ENCODE results near the gene NAA25. TPM values are rescaled to one million over a fixed set of nuclear protein-coding genes. Genes with fewer than 3 reads are reported as not detected.
A peak's percentile ranks its signal among the peaks of the same experiment; 100 is the strongest.

Gene NAA25
- total and polyA plus RNA-seq, 9 of the 15 experiments (the other 6 are each of a cell fraction or from before 2014, with no cell fraction given), result 26.6 to 59.6 (median 48.9) TPM

DNA sequence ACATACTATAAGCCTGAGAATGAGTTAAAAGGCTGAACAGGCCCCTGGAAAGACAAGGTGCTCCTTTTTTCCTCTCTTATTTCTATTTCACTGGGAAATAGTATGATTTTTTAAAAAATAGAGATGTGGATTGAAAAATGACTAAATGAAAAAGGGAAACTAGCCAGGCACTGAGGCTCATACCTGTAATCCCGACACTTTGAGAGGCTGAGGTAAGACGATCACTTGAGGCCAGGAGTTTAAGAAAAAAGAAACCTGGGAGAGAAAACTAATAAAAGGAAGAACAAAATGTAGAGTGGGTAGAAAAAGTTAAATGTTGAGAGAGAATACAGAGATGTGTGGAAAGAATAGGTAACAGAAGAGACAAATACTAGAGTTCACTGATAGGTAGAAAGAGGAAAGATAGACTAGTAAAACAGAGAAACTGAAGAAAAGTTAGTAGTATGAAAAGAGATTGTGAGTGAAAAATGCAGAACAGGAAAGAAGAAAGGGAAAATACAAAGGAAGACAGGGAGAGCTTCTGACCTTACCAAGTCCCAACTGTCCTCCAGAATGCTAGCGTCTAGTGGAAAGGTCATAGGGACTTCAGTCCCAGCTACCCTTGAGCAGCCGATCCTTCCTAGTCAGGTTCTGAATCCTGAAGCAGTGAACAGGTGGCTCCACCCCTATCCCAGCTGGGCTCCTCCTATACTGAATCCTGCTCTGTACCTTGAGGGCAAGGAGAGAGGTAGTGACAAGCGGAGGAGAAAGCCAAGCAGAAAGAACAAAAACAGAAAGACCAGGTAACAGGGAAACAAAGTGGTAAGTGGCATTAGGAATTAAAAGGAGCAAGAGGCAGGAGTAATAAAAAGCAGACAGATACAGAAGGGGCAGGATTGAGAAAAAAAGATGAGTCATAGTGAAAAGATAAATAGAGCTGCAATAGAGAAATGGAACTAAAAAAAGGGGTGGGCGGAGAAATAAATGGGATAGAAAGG, 102.9 kb downstream of the NAA25 start (continued):
- TF ChIP-seq, protein P1, sequence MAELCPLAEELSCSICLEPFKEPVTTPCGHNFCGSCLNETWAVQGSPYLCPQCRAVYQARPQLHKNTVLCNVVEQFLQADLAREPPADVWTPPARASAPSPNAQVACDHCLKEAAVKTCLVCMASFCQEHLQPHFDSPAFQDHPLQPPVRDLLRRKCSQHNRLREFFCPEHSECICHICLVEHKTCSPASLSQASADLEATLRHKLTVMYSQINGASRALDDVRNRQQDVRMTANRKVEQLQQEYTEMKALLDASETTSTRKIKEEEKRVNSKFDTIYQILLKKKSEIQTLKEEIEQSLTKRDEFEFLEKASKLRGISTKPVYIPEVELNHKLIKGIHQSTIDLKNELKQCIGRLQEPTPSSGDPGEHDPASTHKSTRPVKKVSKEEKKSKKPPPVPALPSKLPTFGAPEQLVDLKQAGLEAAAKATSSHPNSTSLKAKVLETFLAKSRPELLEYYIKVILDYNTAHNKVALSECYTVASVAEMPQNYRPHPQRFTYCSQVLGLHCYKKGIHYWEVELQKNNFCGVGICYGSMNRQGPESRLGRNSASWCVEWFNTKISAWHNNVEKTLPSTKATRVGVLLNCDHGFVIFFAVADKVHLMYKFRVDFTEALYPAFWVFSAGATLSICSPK (IDR thresholded peaks at IDR 0.05; ENCODE audit: borderline replicate concordance), result peak; percentile 74; the same call in 1 of the 2 replicates
- TF ChIP-seq HDAC6 (IDR thresholded peaks at IDR 0.05; ENCODE audit: low read depth, low read length) (no peak), HNRNPL (IDR thresholded peaks at IDR 0.05; ENCODE audit: low read depth, low read length) (no peak), CBFA2T3 (IDR thresholded peaks at IDR 0.05) (no peak; the same call in 1 of the 2 replicates), ZNF41 (CRISPR knock-in tag; conservative IDR thresholded peaks at IDR 0.05) (no peak), GABPB2 (CRISPR knock-in tag; conservative IDR thresholded peaks at IDR 0.05) (no peak), TFAM (CRISPR knock-in tag; conservative IDR thresholded peaks at IDR 0.05) (no peak), ESRRB (CRISPR knock-in tag; IDR thresholded peaks at IDR 0.05; ENCODE audit: borderline replicate concordance) (no peak), SREBF1 (IDR thresholded peaks at IDR 0.05; ENCODE audit: borderline replicate concordance, low read depth, low read length) (no peak), TBP (optimal IDR thresholded peaks at IDR 0.05; ENCODE audit: low read depth, low read length) (no peak), FUS (optimal IDR thresholded peaks at IDR 0.05; ENCODE audit: low read depth, low read length) (no peak), CREBBP (IDR thresholded peaks at IDR 0.05; ENCODE audit: low read depth, low read length) (no peak), CHD2 (IDR thresholded peaks at IDR 0.05; ENCODE audit: low read depth, low read length) (no peak), TCFL5 (CRISPR knock-in tag; conservative IDR thresholded peaks at IDR 0.05) (no peak), BDP1 (IDR thresholded peaks at IDR 0.05; ENCODE audit: insufficient read depth, insufficient read length) (no peak), RBBP5 (IDR thresholded peaks at IDR 0.05; ENCODE audit: borderline replicate concordance, insufficient read depth, low read length, poor library complexity, severe bottlenecking) (no peak)
- TF ChIP-seq, protein P2, sequence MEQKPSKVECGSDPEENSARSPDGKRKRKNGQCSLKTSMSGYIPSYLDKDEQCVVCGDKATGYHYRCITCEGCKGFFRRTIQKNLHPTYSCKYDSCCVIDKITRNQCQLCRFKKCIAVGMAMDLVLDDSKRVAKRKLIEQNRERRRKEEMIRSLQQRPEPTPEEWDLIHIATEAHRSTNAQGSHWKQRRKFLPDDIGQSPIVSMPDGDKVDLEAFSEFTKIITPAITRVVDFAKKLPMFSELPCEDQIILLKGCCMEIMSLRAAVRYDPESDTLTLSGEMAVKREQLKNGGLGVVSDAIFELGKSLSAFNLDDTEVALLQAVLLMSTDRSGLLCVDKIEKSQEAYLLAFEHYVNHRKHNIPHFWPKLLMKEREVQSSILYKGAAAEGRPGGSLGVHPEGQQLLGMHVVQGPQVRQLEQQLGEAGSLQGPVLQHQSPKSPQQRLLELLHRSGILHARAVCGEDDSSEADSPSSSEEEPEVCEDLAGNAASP (IDR thresholded peaks at IDR 0.05), result no peak
- TF ChIP-seq, protein P3, sequence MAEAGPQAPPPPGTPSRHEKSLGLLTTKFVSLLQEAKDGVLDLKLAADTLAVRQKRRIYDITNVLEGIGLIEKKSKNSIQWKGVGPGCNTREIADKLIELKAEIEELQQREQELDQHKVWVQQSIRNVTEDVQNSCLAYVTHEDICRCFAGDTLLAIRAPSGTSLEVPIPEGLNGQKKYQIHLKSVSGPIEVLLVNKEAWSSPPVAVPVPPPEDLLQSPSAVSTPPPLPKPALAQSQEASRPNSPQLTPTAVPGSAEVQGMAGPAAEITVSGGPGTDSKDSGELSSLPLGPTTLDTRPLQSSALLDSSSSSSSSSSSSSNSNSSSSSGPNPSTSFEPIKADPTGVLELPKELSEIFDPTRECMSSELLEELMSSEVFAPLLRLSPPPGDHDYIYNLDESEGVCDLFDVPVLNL (CRISPR knock-in tag; IDR thresholded peaks at IDR 0.05; ENCODE audit: low read depth), result no peak
- TF ChIP-seq, protein P4, sequence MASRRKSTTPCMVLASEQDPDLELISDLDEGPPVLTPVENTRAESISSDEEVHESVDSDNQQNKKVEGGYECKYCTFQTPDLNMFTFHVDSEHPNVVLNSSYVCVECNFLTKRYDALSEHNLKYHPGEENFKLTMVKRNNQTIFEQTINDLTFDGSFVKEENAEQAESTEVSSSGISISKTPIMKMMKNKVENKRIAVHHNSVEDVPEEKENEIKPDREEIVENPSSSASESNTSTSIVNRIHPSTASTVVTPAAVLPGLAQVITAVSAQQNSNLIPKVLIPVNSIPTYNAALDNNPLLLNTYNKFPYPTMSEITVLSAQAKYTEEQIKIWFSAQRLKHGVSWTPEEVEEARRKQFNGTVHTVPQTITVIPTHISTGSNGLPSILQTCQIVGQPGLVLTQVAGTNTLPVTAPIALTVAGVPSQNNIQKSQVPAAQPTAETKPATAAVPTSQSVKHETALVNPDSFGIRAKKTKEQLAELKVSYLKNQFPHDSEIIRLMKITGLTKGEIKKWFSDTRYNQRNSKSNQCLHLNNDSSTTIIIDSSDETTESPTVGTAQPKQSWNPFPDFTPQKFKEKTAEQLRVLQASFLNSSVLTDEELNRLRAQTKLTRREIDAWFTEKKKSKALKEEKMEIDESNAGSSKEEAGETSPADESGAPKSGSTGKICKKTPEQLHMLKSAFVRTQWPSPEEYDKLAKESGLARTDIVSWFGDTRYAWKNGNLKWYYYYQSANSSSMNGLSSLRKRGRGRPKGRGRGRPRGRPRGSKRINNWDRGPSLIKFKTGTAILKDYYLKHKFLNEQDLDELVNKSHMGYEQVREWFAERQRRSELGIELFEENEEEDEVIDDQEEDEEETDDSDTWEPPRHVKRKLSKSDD (conservative IDR thresholded peaks at IDR 0.05; ENCODE audit: low read length), result no peak
- TF ChIP-seq, protein P5, sequence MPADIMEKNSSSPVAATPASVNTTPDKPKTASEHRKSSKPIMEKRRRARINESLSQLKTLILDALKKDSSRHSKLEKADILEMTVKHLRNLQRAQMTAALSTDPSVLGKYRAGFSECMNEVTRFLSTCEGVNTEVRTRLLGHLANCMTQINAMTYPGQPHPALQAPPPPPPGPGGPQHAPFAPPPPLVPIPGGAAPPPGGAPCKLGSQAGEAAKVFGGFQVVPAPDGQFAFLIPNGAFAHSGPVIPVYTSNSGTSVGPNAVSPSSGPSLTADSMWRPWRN (IDR thresholded peaks at IDR 0.05; ENCODE audit: low read depth), result no peak
